Central memory CD4-positive, alpha-beta T cell (primary cell): ENCODE data around the gene ZNF599.

Experiments
- DNase-seq: peaks from one replicate; pipeline ENCODE4 v3.0.0; 2022

ZNF599 gene

GRCh38 chr19:34734537-34735103 lies 38.4 kb downstream of the ZNF599 start:
- DNase-seq: no peak

- DNase-seq: peak; percentile 79
Measured at GRCh38 chr19:34733746-34734536, 39.1 kb downstream of the ZNF599 start, which contains the start of gene ZNF181. TSS of gene ZNF181 (plus strand) at chr19:34734243. CDS start at chr19:34735038, 795 bp downstream.

- DNase-seq: no peak
Measured at GRCh38 chr19:34733266-34733745, 39.7 kb downstream of the ZNF599 start.

- DNase-seq: no peak
Measured at GRCh38 chr19:34732612-34733211, 40.3 kb downstream of the ZNF599 start.

- DNase-seq: no peak
Measured at GRCh38 chr19:34731964-34732363, 41.1 kb downstream of the ZNF599 start.

- no peak for DNase-seq
Measured at GRCh38 chr19:34731019-34731829, 41.8 kb downstream of the ZNF599 start.

GRCh38 chr19:34725400-34725799 lies 47.6 kb downstream of the ZNF599 start:
- DNase-seq: no peak

- no peak for DNase-seq
Measured at GRCh38 chr19:34722353-34722752, 50.7 kb downstream of the ZNF599 start.

- DNase-seq: no peak
Measured at GRCh38 chr19:34715357-34715756, 57.7 kb downstream of the ZNF599 start.

GRCh38 chr19:34713262-34713637 lies 59.8 kb downstream of the ZNF599 start:
- DNase-seq: no peak

- DNase-seq: peak; percentile 67
Measured at GRCh38 chr19:34712395-34713261, 60.4 kb downstream of the ZNF599 start.

GRCh38 chr19:34711890-34712289 lies 61.1 kb downstream of the ZNF599 start:
- no peak for DNase-seq
